Skeletal muscle satellite cell (primary cell): ENCODE measurements around the gene NIPSNAP3A.

ENCODE experiments used
- H3K27me3 ChIP-seq: 2 replicates; pipeline ENCODE4 v1.7.0; 2013; ENCODE audit warnings: low read length; ENCODE audit not compliant: control insufficient read depth, insufficient read depth
- H3K36me3 ChIP-seq: 2 replicates; pipeline ENCODE4 v1.7.0; 2013; ENCODE audit warnings: mild to moderate bottlenecking, control low read depth, low read length; ENCODE audit not compliant: insufficient read depth
- H3K4me1 ChIP-seq: 2 replicates; pipeline ENCODE4 v1.7.0; 2013; ENCODE audit warnings: low read length; ENCODE audit not compliant: control insufficient read depth, insufficient read depth
- H3K4me2 ChIP-seq: 2 replicates; pipeline ENCODE4 v1.7.0; 2013; ENCODE audit warnings: mild to moderate bottlenecking, low read length
- H3K4me3 ChIP-seq: 2 replicates; pipeline ENCODE4 v1.7.0; 2013; ENCODE audit warnings: low read length
- H3K9ac ChIP-seq: 2 replicates; pipeline ENCODE4 v1.7.0; 2013; ENCODE audit warnings: mild to moderate bottlenecking, low read depth, low read length, moderate library complexity
- H3K9me3 ChIP-seq: replicated peaks from 2 replicates; pipeline ENCODE4 v1.7.0; 2013; ENCODE audit warnings: mild to moderate bottlenecking, control low read depth, low read length

Gene NIPSNAP3A

DNA sequence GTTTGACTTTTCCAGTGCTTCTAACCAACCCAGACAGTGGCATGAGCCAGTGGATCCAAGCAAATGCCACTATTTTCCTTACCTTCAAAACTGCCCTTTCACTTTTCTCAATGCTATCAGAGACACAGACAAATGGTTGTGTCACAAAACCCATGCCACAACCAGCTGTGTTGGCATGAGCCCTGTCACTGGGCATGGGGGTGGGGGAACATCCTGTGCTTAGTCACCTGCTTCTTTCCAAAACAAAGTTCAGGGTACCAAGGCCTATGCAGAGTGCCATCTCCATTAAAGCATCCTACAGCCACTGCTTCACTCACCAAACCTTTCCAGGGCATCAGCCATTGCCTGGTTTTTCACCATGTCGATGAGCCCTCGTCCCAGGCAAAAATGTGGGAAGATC lies 46.6 kb downstream of the NIPSNAP3A start:
- peaks cover under 1% of the 10 kb centered on the region for H3K36me3 ChIP-seq
- no peaks in the 10 kb centered on the region for H3K4me1 ChIP-seq

DNA sequence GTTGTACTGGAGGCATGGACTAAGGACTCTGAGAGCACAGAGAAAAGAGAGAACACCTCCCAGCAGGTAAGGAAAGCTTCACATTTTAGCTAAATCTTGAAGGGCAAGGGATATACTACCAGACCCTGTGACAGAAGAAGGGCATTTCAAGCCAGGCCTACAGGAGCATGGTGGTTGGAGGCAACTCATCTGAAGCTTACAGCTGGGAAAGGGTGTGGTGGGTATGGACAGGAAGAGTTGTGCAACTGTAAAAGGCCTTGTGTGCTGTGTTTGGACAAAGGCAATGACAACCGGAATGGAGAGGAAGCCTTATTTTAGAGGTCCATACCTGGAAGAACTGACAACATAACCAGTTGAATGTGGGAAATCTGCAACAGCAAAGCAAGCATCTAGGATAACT lies 47.6 kb downstream of the NIPSNAP3A start:
- H3K4me1 ChIP-seq = no peaks in the 10 kb centered on the region
- no peaks in the 10 kb centered on the region for H3K27me3 ChIP-seq
- H3K4me2 ChIP-seq = no peak overlapping the region
- no peak overlapping the region for H3K9ac ChIP-seq
- no peaks in the 10 kb centered on the region for H3K9me3 ChIP-seq
- H3K36me3 ChIP-seq = no peaks in the 10 kb centered on the region
- H3K4me3 ChIP-seq = no peak overlapping the region

More for the DNA sequence above, 46.6 kb downstream of the NIPSNAP3A start:
- H3K9me3 ChIP-seq = no peaks in the 10 kb centered on the region
- no peaks in the 10 kb centered on the region for H3K27me3 ChIP-seq
- H3K4me3 ChIP-seq = no peak overlapping the region
- no peak overlapping the region for H3K9ac ChIP-seq
- no peak overlapping the region for H3K4me2 ChIP-seq

DNA sequence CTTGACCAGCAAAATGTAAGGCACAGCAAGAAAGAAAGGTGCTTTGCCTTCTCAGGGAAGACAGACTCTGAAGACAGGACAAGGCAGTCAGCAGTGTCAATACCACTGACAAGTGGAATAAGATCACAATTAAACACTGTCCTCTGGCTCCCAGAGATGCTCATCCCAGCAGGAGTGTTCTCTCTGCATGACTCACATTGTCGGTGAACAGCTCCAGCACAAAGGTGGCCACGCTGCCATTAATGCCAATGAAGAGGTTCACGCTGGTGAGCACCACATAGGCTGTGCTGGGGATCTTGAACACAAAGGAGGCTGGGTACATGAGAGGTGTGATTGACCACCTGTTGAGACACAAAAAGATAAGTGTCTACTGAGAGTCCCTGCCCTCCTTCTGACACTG lies 48.4 kb downstream of the NIPSNAP3A start:
- no peaks in the 10 kb centered on the region for H3K9me3 ChIP-seq
- no peaks in the 10 kb centered on the region for H3K27me3 ChIP-seq
- H3K9ac ChIP-seq = no peak overlapping the region
- no peak overlapping the region for H3K4me3 ChIP-seq
- H3K36me3 ChIP-seq = no peaks in the 10 kb centered on the region
- no peak overlapping the region for H3K4me2 ChIP-seq
- H3K4me1 ChIP-seq = no peaks in the 10 kb centered on the region

DNA sequence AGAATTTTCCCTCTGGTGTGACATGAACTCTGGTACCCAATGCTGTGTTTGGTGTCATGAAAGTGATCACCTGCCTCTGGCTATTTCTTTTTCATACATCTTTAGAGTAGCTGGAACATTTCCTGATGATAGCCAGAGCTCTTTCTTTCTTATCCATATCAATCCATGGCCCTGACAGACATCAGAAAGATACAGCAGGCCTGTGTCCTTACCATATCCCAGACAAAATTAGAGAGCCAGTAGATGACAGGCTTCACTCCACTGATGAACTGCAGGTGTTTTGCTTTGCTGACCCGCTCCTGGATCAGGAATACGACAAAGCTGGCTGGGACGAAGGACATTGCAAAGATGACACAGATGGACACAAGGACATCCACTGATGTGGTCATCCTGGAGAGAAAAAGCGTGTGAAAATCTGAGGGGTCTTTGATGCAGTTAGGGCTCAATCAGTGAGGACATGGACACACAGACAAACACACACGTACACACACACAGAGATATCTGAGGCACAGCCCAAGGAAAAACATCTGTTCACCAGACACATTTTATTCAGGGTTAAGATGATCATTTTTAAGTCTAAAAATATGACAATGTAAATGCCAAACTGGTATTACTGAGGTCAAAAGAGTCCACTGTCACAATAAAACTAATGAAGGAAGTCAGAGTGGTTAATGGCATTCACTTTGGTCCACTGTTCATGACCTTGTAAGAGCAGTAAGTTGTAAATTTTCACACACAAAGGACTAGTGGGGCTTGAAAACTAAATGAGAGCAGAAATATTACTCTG lies 50.9 kb downstream of the NIPSNAP3A start:
- Histone ChIP-seq H3K36me3 (no peaks in the 10 kb centered on the region), H3K27me3 (no peaks in the 10 kb centered on the region), H3K9me3 (no peaks in the 10 kb centered on the region), H3K4me3 (no peak overlapping the region), H3K4me1 (no peaks in the 10 kb centered on the region), H3K9ac (no peak overlapping the region), H3K4me2 (no peak overlapping the region)

DNA sequence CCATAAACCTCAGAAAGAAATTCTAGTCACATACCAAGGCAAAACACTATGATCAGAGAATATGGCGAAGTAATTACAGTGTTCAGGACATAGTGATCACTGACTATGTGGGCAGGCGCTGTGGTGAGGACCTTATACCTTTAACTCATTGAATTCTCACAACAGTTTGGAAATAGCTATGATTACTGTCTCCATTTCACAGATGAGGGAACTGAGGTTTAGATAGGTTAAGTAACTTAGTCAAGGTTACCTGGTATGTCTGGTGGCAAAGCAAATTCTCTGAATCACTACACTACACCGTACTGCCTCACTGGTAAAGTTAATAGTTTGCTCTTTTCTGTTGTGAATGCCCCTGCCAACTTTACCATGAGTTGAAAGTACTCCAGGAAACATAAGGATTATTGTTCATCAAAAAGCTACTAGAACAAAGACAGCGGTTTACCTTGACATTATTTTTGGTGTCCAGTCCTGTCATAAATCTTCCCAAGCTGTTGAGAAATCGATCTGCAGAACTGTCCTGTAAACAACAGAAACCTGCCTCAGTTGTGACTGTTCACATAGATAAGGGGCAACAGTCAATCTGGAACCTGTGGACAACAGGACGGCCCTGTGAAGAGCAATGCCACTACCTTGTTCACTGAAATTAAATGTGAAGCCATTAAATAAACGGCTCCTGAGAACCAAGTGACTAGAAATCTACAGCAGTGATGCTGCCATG lies 52.7 kb downstream of the NIPSNAP3A start:
- no peaks in the 10 kb centered on the region for H3K4me1 ChIP-seq
- no peaks in the 10 kb centered on the region for H3K27me3 ChIP-seq
- H3K4me2 ChIP-seq = no peak overlapping the region
- H3K36me3 ChIP-seq = peaks cover 6% of the 10 kb centered on the region
- no peak overlapping the region for H3K4me3 ChIP-seq
- no peaks in the 10 kb centered on the region for H3K9me3 ChIP-seq
- no peak overlapping the region for H3K9ac ChIP-seq

DNA sequence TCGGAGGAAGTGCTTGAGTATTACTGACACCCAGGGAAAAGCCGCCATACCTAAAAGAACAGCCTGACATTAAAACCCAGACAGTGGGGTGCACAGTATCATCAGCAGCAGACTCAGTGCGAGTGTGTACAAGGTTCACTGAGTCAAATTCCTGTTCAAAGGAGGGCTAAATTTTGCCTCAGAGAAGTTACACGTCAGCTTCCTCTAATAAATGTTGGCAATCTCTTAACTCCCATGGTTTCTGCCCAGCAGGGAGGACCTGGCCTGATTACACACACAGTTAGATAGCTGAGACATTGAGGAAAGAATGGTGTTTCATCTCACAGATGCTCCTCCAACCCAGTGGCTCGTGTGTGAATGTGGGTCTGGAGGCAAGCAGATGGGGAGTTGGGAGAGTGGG lies 54.6 kb downstream of the NIPSNAP3A start:
- no peaks in the 10 kb centered on the region for H3K4me1 ChIP-seq
- H3K9me3 ChIP-seq = no peaks in the 10 kb centered on the region
- H3K9ac ChIP-seq = no peak overlapping the region
- no peak overlapping the region for H3K4me3 ChIP-seq
- peaks cover 6% of the 10 kb centered on the region for H3K36me3 ChIP-seq
- no peak overlapping the region for H3K4me2 ChIP-seq
- H3K27me3 ChIP-seq = no peaks in the 10 kb centered on the region

DNA sequence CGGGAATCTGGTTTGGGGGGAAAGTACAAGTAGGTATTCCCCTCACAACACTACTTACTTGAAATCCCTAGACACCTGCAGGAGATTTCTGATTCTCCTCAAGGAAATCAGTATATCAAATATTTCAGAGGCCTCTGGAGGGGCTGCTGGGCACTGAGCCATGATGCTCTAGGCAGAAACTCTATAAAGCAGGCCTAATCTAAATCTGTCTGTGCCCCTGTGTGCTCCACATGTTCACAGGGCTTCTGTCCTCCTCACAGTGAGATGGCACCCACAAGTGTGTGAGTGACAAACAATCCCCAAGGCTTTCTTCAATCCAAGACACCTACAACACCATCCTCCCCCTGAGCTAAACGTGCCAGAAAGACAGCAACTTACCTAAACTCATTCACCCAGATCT lies 55.4 kb downstream of the NIPSNAP3A start:
- Histone ChIP-seq H3K36me3 (peaks cover 6% of the 10 kb centered on the region), H3K9me3 (no peaks in the 10 kb centered on the region), H3K4me1 (no peaks in the 10 kb centered on the region), H3K27me3 (no peaks in the 10 kb centered on the region), H3K4me3 (no peak overlapping the region), H3K4me2 (no peak overlapping the region), H3K9ac (no peak overlapping the region)

DNA sequence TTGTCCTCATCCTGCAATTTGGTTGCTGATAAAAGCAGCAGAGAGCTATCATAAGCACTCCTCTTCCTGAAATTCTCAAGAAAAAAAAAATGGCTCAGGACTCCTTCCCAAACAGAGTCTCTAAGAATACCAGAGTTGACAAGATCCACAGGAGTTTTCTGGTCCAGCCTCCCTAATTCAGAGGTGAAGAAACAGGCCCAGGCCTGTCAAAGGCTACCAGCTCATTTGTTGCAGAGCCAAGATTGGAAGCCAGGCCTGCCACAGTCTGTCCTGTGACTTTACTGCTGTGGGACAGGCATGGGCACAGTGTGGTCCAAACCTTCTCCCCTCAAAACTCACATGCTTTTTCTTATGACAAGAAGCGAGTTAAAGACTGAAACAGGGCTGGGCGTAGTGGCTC lies 58.0 kb downstream of the NIPSNAP3A start:
- H3K36me3 ChIP-seq = peaks cover 6% of the 10 kb centered on the region
- no peak overlapping the region for H3K4me3 ChIP-seq
- H3K9ac ChIP-seq = no peak overlapping the region
- peaks cover under 1% of the 10 kb centered on the region for H3K4me1 ChIP-seq
- no peaks in the 10 kb centered on the region for H3K27me3 ChIP-seq
- H3K4me2 ChIP-seq = no peak overlapping the region
- H3K9me3 ChIP-seq = no peaks in the 10 kb centered on the region

DNA sequence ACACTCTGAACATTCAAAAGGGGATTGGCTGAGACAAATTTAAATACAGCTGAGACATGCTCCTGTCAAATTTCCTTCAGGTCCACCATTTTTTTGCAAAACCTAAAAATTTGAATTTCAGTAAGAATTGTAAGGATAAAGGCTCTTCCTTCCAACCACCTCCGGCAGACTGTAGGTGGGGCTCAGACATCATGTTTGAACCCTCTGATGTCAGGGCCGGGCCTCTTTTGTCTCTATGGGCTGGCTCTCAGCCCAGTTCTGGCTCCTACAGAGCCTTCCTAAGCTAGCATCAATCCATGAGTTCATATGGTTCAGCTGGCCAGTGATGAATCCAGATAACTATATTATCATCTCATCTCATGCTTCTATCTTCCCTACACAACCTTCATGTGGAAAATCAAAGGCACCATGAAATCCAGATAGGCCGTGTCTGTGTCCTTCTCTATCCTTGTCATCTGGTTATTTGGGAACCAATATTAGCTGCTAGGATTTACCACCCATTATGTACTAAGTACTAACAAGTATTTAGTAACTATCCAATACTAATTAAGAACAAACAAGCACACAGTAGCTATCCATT lies 60.6 kb downstream of the NIPSNAP3A start:
- no peak overlapping the region for H3K4me2 ChIP-seq
- no peak overlapping the region for H3K4me3 ChIP-seq
- H3K9ac ChIP-seq = no peak overlapping the region
- no peaks in the 10 kb centered on the region for H3K27me3 ChIP-seq
- no peaks in the 10 kb centered on the region for H3K9me3 ChIP-seq
- peaks cover 6% of the 10 kb centered on the region for H3K36me3 ChIP-seq
- peaks cover 10% of the 10 kb centered on the region for H3K4me1 ChIP-seq
